Large intestine (tissue), 3 donors: ENCODE results near the gene TTC34. TPM values are rescaled to one million over a fixed set of nuclear protein-coding genes. Genes with fewer than 3 reads are reported as not detected.

Source experiments
- DNase-seq, 2 donors: peaks; one replicate each; pipeline versions ENCODE4 v3.0.0 to v3.0.0-alpha.2; 2013
- H3K27ac ChIP-seq: one replicate; pipeline ENCODE4 v1.5.1; 2013; ENCODE audit warnings: low read length
- H3K27me3 ChIP-seq: 2 replicates; pipeline ENCODE4 v1.6.1; 2013; ENCODE audit warnings: low read length; ENCODE audit not compliant: control insufficient read depth, insufficient read depth
- H3K36me3 ChIP-seq: 2 replicates; pipeline ENCODE4 v1.6.1; 2013; ENCODE audit warnings: low read length; ENCODE audit not compliant: control insufficient read depth, insufficient read depth
- H3K4me1 ChIP-seq: one replicate; pipeline ENCODE4 v1.6.1; 2013; ENCODE audit warnings: low read length; ENCODE audit not compliant: control insufficient read depth, insufficient read depth
- H3K4me3 ChIP-seq: one replicate; pipeline ENCODE4 v1.5.1; 2013; ENCODE audit warnings: low read length
- H3K9me3 ChIP-seq: one replicate; pipeline ENCODE4 v1.6.1; 2013; ENCODE audit warnings: mild to moderate bottlenecking, low read depth, low read length, moderate library complexity; ENCODE audit not compliant: control insufficient read depth
- WGBS: methylation state at CpG from one replicate; pipeline ENCODE4 v1.1.5; 2013; ENCODE audit warnings: low lambda C conversion rate; ENCODE audit not compliant: insufficient coverage; 5-methylcytosine and 5-hydroxymethylcytosine counted together
- polyA plus RNA-seq: library from polyadenylated mRNA; unstranded; fragments of 120-200 nt; gene quantifications from one replicate; pipeline ENCODE4 v1.2.1, GENCODE V29; 2013

The TTC34 gene
- polyA plus RNA-seq, 1 donor = 1.5 TPM

GRCh38 chr1:2601721-2602303, 199.7 kb downstream of the TTC34 start:
- Histone ChIP-seq H3K9me3 (no peaks in the 10 kb centered on the region), H3K27me3 (no peaks in the 10 kb centered on the region), H3K27ac (no peak overlapping the region), H3K4me3 (no peak overlapping the region), H3K36me3 (no peaks in the 10 kb centered on the region), H3K4me1 (no peaks in the 10 kb centered on the region)
- 100% methylated on average over 2 of the region's 18 CpGs for WGBS
- DNase-seq = no peak

GRCh38 chr1:2598329-2598931, 203.1 kb downstream of the TTC34 start:
- Histone ChIP-seq H3K4me3 (no peak overlapping the region), H3K36me3 (no peaks in the 10 kb centered on the region), H3K9me3 (no peaks in the 10 kb centered on the region), H3K27ac (no peak overlapping the region), H3K4me1 (no peaks in the 10 kb centered on the region), H3K27me3 (no peaks in the 10 kb centered on the region)
- no peak for DNase-seq
- no CpG with 5 or more reads among the region's 3 CpGs for WGBS

GRCh38 chr1:2597441-2598328, 203.8 kb downstream of the TTC34 start:
- Histone ChIP-seq H3K4me1 (no peaks in the 10 kb centered on the region), H3K9me3 (no peaks in the 10 kb centered on the region), H3K27me3 (no peaks in the 10 kb centered on the region), H3K4me3 (no peak overlapping the region), H3K36me3 (no peaks in the 10 kb centered on the region), H3K27ac (no peak overlapping the region)
- no peak for DNase-seq
- 100% methylated on average over 1 of the region's 34 CpGs for WGBS

GRCh38 chr1:2596530-2597333, 204.8 kb downstream of the TTC34 start:
- Histone ChIP-seq H3K27ac (no peak overlapping the region), H3K36me3 (no peaks in the 10 kb centered on the region), H3K4me3 (no peak overlapping the region), H3K4me1 (no peaks in the 10 kb centered on the region), H3K27me3 (no peaks in the 10 kb centered on the region), H3K9me3 (no peaks in the 10 kb centered on the region)
- WGBS = 100% methylated on average over 2 of the region's 28 CpGs
- DNase-seq = no peak

GRCh38 chr1:2595812-2596529, 205.5 kb downstream of the TTC34 start:
- WGBS = no CpG with 5 or more reads among the region's 31 CpGs
- Histone ChIP-seq H3K27me3 (no peaks in the 10 kb centered on the region), H3K27ac (no peak overlapping the region), H3K4me3 (no peak overlapping the region), H3K4me1 (no peaks in the 10 kb centered on the region), H3K36me3 (no peaks in the 10 kb centered on the region), H3K9me3 (no peaks in the 10 kb centered on the region)
- no peak for DNase-seq

- H3K36me3 ChIP-seq = no peaks in the 10 kb centered on the region
- H3K4me3 ChIP-seq = no peak overlapping the region
- WGBS = no CpG with 5 or more reads among the region's 19 CpGs
- no peaks in the 10 kb centered on the region for H3K4me1 ChIP-seq
- H3K9me3 ChIP-seq = peaks cover 4% of the 10 kb centered on the region
- no peak overlapping the region for H3K27ac ChIP-seq
- H3K27me3 ChIP-seq = no peaks in the 10 kb centered on the region
- no peak for DNase-seq
These were observed 206.2 kb downstream of the TTC34 start for GRCh38 chr1:2595261-2595811.

- H3K4me1 ChIP-seq = no peaks in the 10 kb centered on the region
- peaks cover 5% of the 10 kb centered on the region for H3K36me3 ChIP-seq
- no peak overlapping the region for H3K27ac ChIP-seq
- no peak overlapping the region for H3K4me3 ChIP-seq
- no peaks in the 10 kb centered on the region for H3K27me3 ChIP-seq
- peaks cover 4% of the 10 kb centered on the region for H3K9me3 ChIP-seq
- WGBS = no CpG with 5 or more reads among the region's 17 CpGs
- DNase-seq = no peak
These were observed 206.8 kb downstream of the TTC34 start for GRCh38 chr1:2594641-2595131.

- WGBS = no CpG with 5 or more reads among the region's 20 CpGs
- no peak overlapping the region for H3K4me3 ChIP-seq
- DNase-seq = no peak
These were observed 207.4 kb downstream of the TTC34 start for GRCh38 chr1:2594001-2594640.

GRCh38 chr1:2593251-2593878, 208.1 kb downstream of the TTC34 start:
- H3K27ac ChIP-seq = no peak overlapping the region
- no peak overlapping the region for H3K4me3 ChIP-seq
- peaks cover 4% of the 10 kb centered on the region for H3K9me3 ChIP-seq
- H3K27me3 ChIP-seq = no peaks in the 10 kb centered on the region
- H3K36me3 ChIP-seq = peaks cover 15% of the 10 kb centered on the region
- peaks cover 4% of the 10 kb centered on the region for H3K4me1 ChIP-seq
- WGBS = no CpG with 5 or more reads among the region's 26 CpGs
- DNase-seq = no peak

More at GRCh38 chr1:2594001-2594640, 207.4 kb downstream of the TTC34 start:
- H3K4me1 ChIP-seq = no peaks in the 10 kb centered on the region
- H3K27ac ChIP-seq = no peak overlapping the region
- H3K36me3 ChIP-seq = peaks cover 10% of the 10 kb centered on the region
- H3K27me3 ChIP-seq = no peaks in the 10 kb centered on the region
- peaks cover 4% of the 10 kb centered on the region for H3K9me3 ChIP-seq
